HepG2 (cell line): ENCODE measurements around the gene POMT2. TPM values are rescaled to one million over a fixed set of nuclear protein-coding genes. Genes with fewer than 3 reads are reported as not detected.

Experiments used
- CBX2 ChIP-seq, 2 experiments: fragments of 200-600 bp in 1 of 2; sonication (generic); formaldehyde crosslinking in 1 of 2; IDR thresholded peaks; 2 replicates each; pipeline versions ENCODE4 v1.7.0 to v1.8.1; 2018 to 2022; ENCODE audit warnings: low read depth in 2 of 2, low read length in 1 of 2, mild to moderate bottlenecking in 1 of 2, missing genetic modification reagents in 1 of 2
- DMAP1 ChIP-seq: IDR thresholded peaks from 2 replicates; pipeline ENCODE4 v1.6.1; 2016
- DRAP1 ChIP-seq: IDR thresholded peaks from 2 replicates; pipeline ENCODE4 v1.6.1; 2016; ENCODE audit warnings: missing genetic modification reagents, missing compliant biosample characterization
- MED8 ChIP-seq: sonication (generic); formaldehyde crosslinking; IDR thresholded peaks from 2 replicates; pipeline ENCODE4 v1.8.1; 2023; ENCODE audit warnings: mild to moderate bottlenecking, missing genetic modification reagents; ENCODE audit not compliant: insufficient replicate concordance
- MXD1 ChIP-seq: sonication (generic); formaldehyde crosslinking; IDR thresholded peaks from 2 replicates; pipeline ENCODE4 v1.4.0; 2020; ENCODE audit warnings: mild to moderate bottlenecking, missing genetic modification reagents
- SIN3A ChIP-seq: IDR thresholded peaks from 2 replicates; pipeline ENCODE4 v1.6.1; 2011; ENCODE audit warnings: low read depth, mild to moderate bottlenecking, control low read depth, low read length, borderline replicate concordance
- SMARCC2 ChIP-seq: fragments of 450-650 bp; IDR thresholded peaks from 2 replicates; pipeline ENCODE4 v1.6.1; 2017; ENCODE audit warnings: antibody characterized with exemption, mild to moderate bottlenecking
- TRIM22 ChIP-seq: fragments of 450-650 bp; IDR thresholded peaks from 2 replicates; pipeline ENCODE4 v1.6.1; 2017
- ZHX1 ChIP-seq: sonication (generic); formaldehyde crosslinking; IDR thresholded peaks from 2 replicates; pipeline ENCODE4 v1.8.1; 2022; ENCODE audit warnings: low read depth, mild to moderate bottlenecking, missing genetic modification reagents
- ZNF329 ChIP-seq: sonication (generic); formaldehyde crosslinking; IDR thresholded peaks from 2 replicates; pipeline ENCODE4 v1.9.0; 2021; ENCODE audit warnings: low read depth, mild to moderate bottlenecking, missing genetic modification reagents
- polyA plus RNA-seq, 8 experiments: library from polyadenylated mRNA; depleted of rRNA in 3 of 8; stranded (reverse) in 7 of 8; unstranded in 1 of 8; fragments of >200 nt; fragmentation: Illumina TruSeq in 4 of 8; extraction: Trizol in 4 of 8; gene quantifications; 2 replicates each; pipeline versions ENCODE4 v1.2.1 to v1.2.3, GENCODE V29; 2011 to 2016; ENCODE audit warnings: low read depth in 4 of 8, missing spikeins in 1 of 8, mixed read lengths in 1 of 8; ENCODE audit not compliant: insufficient read depth in 1 of 8
- total RNA-seq, 5 experiments: library from RNA; depleted of rRNA; stranded (reverse); fragments of >200 nt; fragmentation: Illumina TruSeq; extraction: Trizol; gene quantifications; 2 replicates each; pipeline ENCODE4 v1.2.3, GENCODE V29; 2016; ENCODE audit warnings: low read depth in 1 of 5

POMT2 gene
- total and polyA plus RNA-seq, 2 of the 13 experiments (the other 11 are each of a cell fraction or from before 2014, with no cell fraction given) = 15.3 to 15.9 TPM

GRCh38 chr14:77356899-77357298 is 36.2 kb upstream of the POMT2 start (continued):
- TF ChIP-seq SIN3A = no peak
- no peak for TF ChIP-seq DRAP1 (CRISPR knock-in tag)
- no peak for TF ChIP-seq MXD1 (CRISPR knock-in tag)
- TF ChIP-seq DMAP1 = no peak
- no peak for TF ChIP-seq TRIM22
- TF ChIP-seq CBX2 (IDR thresholded peaks at IDR 0.05; ENCODE audit: low read depth, low read length) = no peak
- no peak for TF ChIP-seq CBX2 (CRISPR knock-in tag; IDR thresholded peaks at IDR 0.05; ENCODE audit: low read depth)
- no peak for TF ChIP-seq MED8 (CRISPR knock-in tag)
- no peak for TF ChIP-seq ZNF329 (CRISPR knock-in tag)
- no peak for TF ChIP-seq ZHX1 (CRISPR knock-in tag)
- no peak for TF ChIP-seq SMARCC2
